Gastrocnemius medialis (tissue), 4 donors: ENCODE measurements around the gene PACS2. TPM values are rescaled to one million over a fixed set of nuclear protein-coding genes. Genes with fewer than 3 reads are reported as not detected.

ENCODE experiments used
- ATAC-seq, 2 donors: fragments of 150-250 bp; one replicate each; pipeline ENCODE4 v1.9.1; 2016
- DNase-seq, 2 donors: peaks; one replicate each; pipeline ENCODE4 v3.0.0-alpha.2; 2019
- H3K27ac ChIP-seq, 4 donors: fragments of 200-600 bp; sonication (generic); 1 replicate in 1 of 4; 2 replicates in 3 of 4; pipeline ENCODE4 v1.5.1; 2016 to 2018; ENCODE audit warnings: mild to moderate bottlenecking in 2 of 4, moderate library complexity in 1 of 4
- H3K27me3 ChIP-seq, 3 donors: fragments of 200-600 bp; sonication (generic) in 2 of 3; 1 replicate in 1 of 3; 2 replicates in 2 of 3; pipeline versions ENCODE4 v1.5.1 to v1.6.0; 2016 to 2019; ENCODE audit warnings: mild to moderate bottlenecking in 1 of 3, moderate library complexity in 1 of 3
- H3K36me3 ChIP-seq, 2 donors: fragments of 200-600 bp; sonication (generic) in 1 of 2; one replicate each; pipeline ENCODE4 v1.5.1; 2017 to 2018
- H3K4me1 ChIP-seq, 2 donors: fragments of 200-600 bp; sonication (generic) in 1 of 2; one replicate each; pipeline ENCODE4 v1.5.1; 2016 to 2017; ENCODE audit warnings: mild to moderate bottlenecking in 2 of 2
- H3K4me3 ChIP-seq, 4 donors: fragments of 200-600 bp; sonication (generic) in 3 of 4; 1 replicate in 1 of 4; 2 replicates in 3 of 4; pipeline ENCODE4 v1.5.1; 2016 to 2019; ENCODE audit warnings: mild to moderate bottlenecking in 2 of 4
- H3K9me3 ChIP-seq, 3 donors: fragments of 200-600 bp; sonication (generic) in 2 of 3; 1 replicate in 1 of 3; 2 replicates in 2 of 3; pipeline ENCODE4 v1.5.1; 2016 to 2019
- POLR2A ChIP-seq, 2 donors: fragments of 450-650 bp; IDR thresholded peaks; one replicate each; pipeline ENCODE4 v1.6.1; 2017; ENCODE audit warnings: antibody characterized with exemption in 2 of 2, mild to moderate bottlenecking in 2 of 2, moderate library complexity in 2 of 2
- in situ Hi-C, 4 donors: fragments of 200-750 bp; cut with MboI; loops; one replicate each; pipeline versions ENCODE4 v1.15.0 to v1.8.0; 2017; ENCODE audit warnings: low sequenced_read_pairs in 4 of 4
- intact Hi-C: fragments of 100-400 bp; cut with DNase I; formaldehyde crosslinking; loops from one replicate; pipeline ENCODE4 v1.15.1; 2023; ENCODE audit warnings: low total_unique reads
- total RNA-seq, 4 donors: library from RNA; depleted of rRNA; stranded (reverse); fragments of >200 nt; gene quantifications; one replicate each; pipeline versions ENCODE4 v1.1.0 to v1.2.3, GENCODE V29; 2016
- TF ChIP-seq, protein P1 (sequence below), 5 experiments: fragments of 450-650 bp in 3 of 5; fragments of 200-600 bp in 2 of 5; sonication (generic) in 2 of 5; IDR thresholded peaks in 4 of 5; conservative IDR thresholded peaks in 1 of 5; 1 replicate in 4 of 5; 2 replicates in 1 of 5; pipeline ENCODE4 v1.5.1; 2016 to 2019; ENCODE audit warnings: antibody characterized with exemption in 5 of 5, mild to moderate bottlenecking in 3 of 5, moderate library complexity in 3 of 5

The PACS2 gene
- total RNA-seq, 4 donors from 2014 or later, result 81.0 to 115 (median 93.1) TPM

DNA sequence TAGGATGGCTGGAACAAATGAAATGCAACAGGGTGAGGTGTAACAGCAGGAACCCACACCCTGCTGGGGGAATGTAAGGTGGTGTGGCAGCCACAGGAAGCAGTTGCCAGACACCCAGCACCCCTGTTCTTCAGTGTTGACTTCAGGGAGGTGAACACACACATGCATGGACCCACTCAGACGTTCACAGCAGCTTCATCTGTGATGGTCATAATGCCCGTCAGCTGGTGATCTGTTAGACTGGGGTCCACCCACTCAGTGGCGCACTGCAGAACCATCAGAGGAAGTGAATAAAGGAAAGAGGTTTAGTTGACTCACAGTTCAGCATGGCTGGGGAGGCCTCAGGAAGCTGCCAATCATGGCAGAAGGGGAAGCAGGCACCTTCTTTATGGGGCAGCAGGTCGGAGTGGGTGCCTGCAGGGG lies 61.1 kb downstream of the PACS2 start:
- no peak for ATAC-seq
- intact Hi-C loops, result no loop called here

DNA sequence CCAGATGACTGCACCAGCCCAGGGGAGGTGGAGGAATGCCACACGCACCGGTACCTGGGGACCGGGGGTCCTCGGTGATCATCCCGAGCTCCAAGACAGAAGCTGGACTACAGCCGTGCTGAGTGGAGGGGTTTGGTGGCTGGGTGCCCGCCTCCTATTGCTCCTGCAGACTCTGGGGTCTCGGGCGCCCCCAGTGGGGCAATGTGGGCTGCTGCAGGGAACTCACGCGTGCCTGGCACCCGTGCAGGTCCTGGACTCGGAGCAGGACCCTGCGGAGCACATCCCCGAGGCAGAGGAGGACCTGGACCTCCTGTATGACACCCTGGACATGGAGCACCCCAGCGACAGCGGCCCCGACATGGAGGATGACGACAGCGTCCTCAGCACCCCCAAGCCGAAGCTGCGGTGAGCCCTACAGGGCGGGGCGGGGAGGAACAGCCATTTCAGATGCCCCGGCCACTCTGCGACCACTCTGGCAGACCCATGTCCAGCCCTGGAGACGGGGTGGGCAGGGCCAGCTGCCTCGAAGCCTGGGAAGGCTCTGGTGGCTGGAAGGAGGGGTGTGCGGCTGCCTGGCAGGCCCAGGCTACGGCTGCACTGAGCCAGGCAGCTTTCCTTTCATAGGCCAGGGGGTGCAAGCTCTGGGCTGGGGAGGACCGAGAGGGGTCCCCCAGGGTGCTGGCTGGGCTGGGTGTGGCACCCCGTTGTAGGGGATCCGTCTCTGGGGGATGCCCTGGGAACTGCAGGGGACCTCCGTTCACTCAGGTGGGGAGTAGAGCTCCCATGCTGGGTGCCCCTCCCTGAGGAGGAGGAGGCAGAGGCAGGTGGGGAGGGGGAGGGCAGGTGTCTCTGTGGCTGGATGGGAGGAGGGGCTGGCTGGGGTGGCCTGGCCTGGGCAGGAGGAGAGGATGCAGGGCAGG lies 62.2 kb downstream of the PACS2 start:
- H3K27ac ChIP-seq, result no peak overlapping the region
- ATAC-seq, result no peak
- no peaks in the 10 kb centered on the region for H3K27me3 ChIP-seq
- H3K9me3 ChIP-seq, result no peaks in the 10 kb centered on the region
- peaks cover 0 to 9% of the 10 kb centered on the region in 2 donors for H3K36me3 ChIP-seq
- DNase-seq, result no peak
- TF ChIP-seq, protein P1, sequence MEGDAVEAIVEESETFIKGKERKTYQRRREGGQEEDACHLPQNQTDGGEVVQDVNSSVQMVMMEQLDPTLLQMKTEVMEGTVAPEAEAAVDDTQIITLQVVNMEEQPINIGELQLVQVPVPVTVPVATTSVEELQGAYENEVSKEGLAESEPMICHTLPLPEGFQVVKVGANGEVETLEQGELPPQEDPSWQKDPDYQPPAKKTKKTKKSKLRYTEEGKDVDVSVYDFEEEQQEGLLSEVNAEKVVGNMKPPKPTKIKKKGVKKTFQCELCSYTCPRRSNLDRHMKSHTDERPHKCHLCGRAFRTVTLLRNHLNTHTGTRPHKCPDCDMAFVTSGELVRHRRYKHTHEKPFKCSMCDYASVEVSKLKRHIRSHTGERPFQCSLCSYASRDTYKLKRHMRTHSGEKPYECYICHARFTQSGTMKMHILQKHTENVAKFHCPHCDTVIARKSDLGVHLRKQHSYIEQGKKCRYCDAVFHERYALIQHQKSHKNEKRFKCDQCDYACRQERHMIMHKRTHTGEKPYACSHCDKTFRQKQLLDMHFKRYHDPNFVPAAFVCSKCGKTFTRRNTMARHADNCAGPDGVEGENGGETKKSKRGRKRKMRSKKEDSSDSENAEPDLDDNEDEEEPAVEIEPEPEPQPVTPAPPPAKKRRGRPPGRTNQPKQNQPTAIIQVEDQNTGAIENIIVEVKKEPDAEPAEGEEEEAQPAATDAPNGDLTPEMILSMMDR (IDR thresholded peaks at IDR 0.05 in 4 of 5, conservative IDR thresholded peaks at IDR 0.05 in 1 of 5), result no peak
- TF ChIP-seq POLR2A (IDR thresholded peaks at IDR 0.05), result no peak
- intact Hi-C loops, result no loop called here
- no peaks in the 10 kb centered on the region for H3K4me1 ChIP-seq
- in situ Hi-C loops, result no loop called here
- H3K4me3 ChIP-seq, result no peak overlapping the region

More for the DNA sequence above, 61.1 kb downstream of the PACS2 start:
- Histone ChIP-seq H3K4me1 (no peaks in the 10 kb centered on the region), H3K36me3 (peaks cover 0 to 7% of the 10 kb centered on the region in 2 donors), H3K4me3 (no peak overlapping the region), H3K27ac (no peak overlapping the region), H3K27me3 (no peaks in the 10 kb centered on the region), H3K9me3 (no peaks in the 10 kb centered on the region)
- TF ChIP-seq, protein P1 (IDR thresholded peaks at IDR 0.05 in 4 of 5, conservative IDR thresholded peaks at IDR 0.05 in 1 of 5), result no peak
- TF ChIP-seq POLR2A (IDR thresholded peaks at IDR 0.05), result no peak
- no peak for DNase-seq
- in situ Hi-C loops, result no loop called here

DNA sequence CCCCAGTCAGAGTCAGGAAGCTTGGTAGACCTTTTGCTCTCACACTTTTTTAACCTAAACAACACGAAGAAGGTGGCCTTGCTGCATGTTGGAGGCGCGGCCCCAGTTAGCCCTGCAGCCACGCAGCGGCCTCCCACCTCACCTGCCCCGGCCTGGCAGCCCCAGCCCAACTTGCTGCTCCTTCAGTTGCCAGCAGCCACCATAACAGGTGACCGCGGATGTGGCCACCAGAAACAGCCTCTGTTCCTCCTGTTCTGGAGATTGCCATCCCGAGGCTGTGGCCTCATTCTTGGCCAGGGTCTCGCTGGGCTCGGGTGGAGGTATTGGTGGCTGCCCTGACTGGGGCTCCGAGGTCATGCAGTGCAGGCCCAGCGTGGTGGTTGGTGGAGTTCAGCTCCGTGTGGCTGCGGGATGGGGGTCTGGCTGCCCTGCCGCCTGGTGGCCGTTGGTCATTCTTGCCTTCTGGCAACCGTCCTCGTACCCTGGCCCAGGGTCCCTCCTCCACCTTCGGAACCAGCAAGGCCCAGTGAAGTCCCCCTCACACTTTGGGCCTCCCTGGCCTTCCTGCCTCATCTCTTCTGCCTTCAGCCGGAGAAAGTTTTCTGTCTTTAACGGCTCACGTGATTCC lies 63.1 kb downstream of the PACS2 start:
- Histone ChIP-seq H3K4me3 (no peak overlapping the region), H3K27me3 (no peaks in the 10 kb centered on the region), H3K36me3 (peaks cover 0 to 18% of the 10 kb centered on the region in 2 donors), H3K9me3 (no peaks in the 10 kb centered on the region), H3K4me1 (no peaks in the 10 kb centered on the region), H3K27ac (no peak overlapping the region)
- in situ Hi-C loops, result no loop called here
- DNase-seq, result no peak
- intact Hi-C loops, result no loop called here
- no peak for TF ChIP-seq POLR2A (IDR thresholded peaks at IDR 0.05)
- TF ChIP-seq, protein P1 (IDR thresholded peaks at IDR 0.05 in 4 of 5, conservative IDR thresholded peaks at IDR 0.05 in 1 of 5), result no peak
- ATAC-seq, result no peak

DNA sequence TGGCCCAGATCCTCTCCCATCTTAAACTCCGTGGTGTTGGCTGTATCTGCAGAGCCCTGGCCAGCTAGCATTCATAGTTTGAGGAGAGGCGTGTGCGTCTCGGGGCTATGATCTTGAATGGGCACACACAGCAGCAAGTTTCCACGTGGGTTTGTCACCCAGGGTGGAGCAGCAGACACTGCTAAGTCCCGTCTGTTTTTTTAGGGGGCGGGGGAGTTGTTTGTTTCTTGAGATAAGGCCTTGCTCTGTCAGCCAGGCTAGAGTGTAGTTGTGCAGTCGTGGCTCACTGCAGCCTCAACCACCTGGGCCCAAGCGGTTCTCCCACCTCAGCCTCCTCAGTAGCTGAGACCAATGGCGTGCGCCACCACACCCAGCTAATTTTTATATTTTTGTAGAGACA lies 63.7 kb downstream of the PACS2 start:
- Histone ChIP-seq H3K27me3 (no peaks in the 10 kb centered on the region), H3K4me3 (no peak overlapping the region), H3K4me1 (no peaks in the 10 kb centered on the region), H3K36me3 (peaks cover 0 to 22% of the 10 kb centered on the region in 2 donors), H3K27ac (no peak overlapping the region), H3K9me3 (no peaks in the 10 kb centered on the region)
- ATAC-seq, result no peak
- in situ Hi-C loops (no loop called here), intact Hi-C loops (no loop called here)
- DNase-seq, result no peak
- TF ChIP-seq POLR2A (IDR thresholded peaks at IDR 0.05), result no peak
- TF ChIP-seq, protein P1 (IDR thresholded peaks at IDR 0.05 in 4 of 5, conservative IDR thresholded peaks at IDR 0.05 in 1 of 5), result no peak
